Measurements from ENCODE around the gene IL6ST. TPM values are rescaled to one million over a fixed set of nuclear protein-coding genes. Genes with fewer than 3 reads are reported as not detected.

Gene IL6ST
- total RNA-seq, 2 experiments from 2014 or later: 93.4 to 103 TPM

GRCh38 chr5:55900068-55900467, 94.7 kb downstream of the IL6ST start:
- H3K4me1 Mint-ChIP-seq (ENCODE audit: low read depth): peaks cover 24% of the 10 kb centered on the region
- intact Hi-C loops (cut with micrococcal nuclease): no loop called here
- no peaks in the 10 kb centered on the region for H3K36me3 Mint-ChIP-seq (ENCODE audit: low read depth)
- CTCF ChIA-PET: interaction anchor here (0.9 kb wide), 1 partner anchor 22 kb away, joined by 4 read pairs; no protein-coding TSS in a partner anchor
- no peak overlapping the region for H3K27ac Mint-ChIP-seq
- no peaks in the 10 kb centered on the region for H3K9me3 Mint-ChIP-seq
- no peak overlapping the region for H3K4me3 Mint-ChIP-seq
- DNase-seq: no peak
- H3K27me3 Mint-ChIP-seq (ENCODE audit: low read depth): peaks cover 2% of the 10 kb centered on the region

DNA sequence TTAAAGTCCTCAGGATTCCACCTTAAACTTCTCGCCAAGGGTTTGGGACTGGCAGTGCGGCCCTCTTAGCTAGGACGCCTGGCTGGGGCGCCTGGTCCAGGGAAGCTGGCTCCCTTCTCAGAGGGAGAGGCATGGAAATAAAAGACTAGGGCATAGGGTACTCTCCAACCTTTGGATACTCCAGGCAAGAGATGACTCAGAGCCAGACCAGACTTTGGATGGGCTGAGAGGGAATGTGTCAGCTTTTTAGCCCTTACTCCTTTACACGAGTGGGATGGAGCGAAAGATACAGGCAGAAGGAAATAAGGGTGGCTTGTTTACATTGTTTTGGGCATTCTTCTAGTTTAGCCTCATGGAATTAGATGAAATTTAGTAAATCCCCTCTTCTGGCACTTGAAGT, 95.4 kb downstream of the IL6ST start:
- intact Hi-C loops (cut with micrococcal nuclease): no loop called here
- no peak overlapping the region for H3K27ac Mint-ChIP-seq
- no peak overlapping the region for H3K4me3 Mint-ChIP-seq
- DNase-seq: no peak
- CTCF ChIA-PET: interaction anchor here (0.9 kb wide), 1 partner anchor 23 kb away, joined by 4 read pairs; no protein-coding TSS in a partner anchor
- peaks cover 2% of the 10 kb centered on the region for H3K27me3 Mint-ChIP-seq (ENCODE audit: low read depth)
- H3K36me3 Mint-ChIP-seq (ENCODE audit: low read depth): no peaks in the 10 kb centered on the region
- H3K4me1 Mint-ChIP-seq (ENCODE audit: low read depth): peaks cover 25% of the 10 kb centered on the region
- no peaks in the 10 kb centered on the region for H3K9me3 Mint-ChIP-seq

GRCh38 chr5:55897905-55898304, 96.9 kb downstream of the IL6ST start:
- H3K4me1 Mint-ChIP-seq (ENCODE audit: low read depth): peaks cover 15% of the 10 kb centered on the region
- H3K9me3 Mint-ChIP-seq: no peaks in the 10 kb centered on the region
- DNase-seq: no peak
- no peak overlapping the region for H3K27ac Mint-ChIP-seq
- H3K4me3 Mint-ChIP-seq: no peak overlapping the region
- peaks cover 2% of the 10 kb centered on the region for H3K27me3 Mint-ChIP-seq (ENCODE audit: low read depth)
- intact Hi-C loops (cut with micrococcal nuclease): no loop called here
- no peaks in the 10 kb centered on the region for H3K36me3 Mint-ChIP-seq (ENCODE audit: low read depth)
- CTCF ChIA-PET: interaction anchor here (0.8 kb wide), 1 partner anchor 858 kb away, joined by 4 read pairs; no protein-coding TSS in a partner anchor

- H3K27ac Mint-ChIP-seq: no peak overlapping the region
- intact Hi-C loops (cut with micrococcal nuclease): no loop called here
- peaks cover 2% of the 10 kb centered on the region for H3K27me3 Mint-ChIP-seq (ENCODE audit: low read depth)
- H3K9me3 Mint-ChIP-seq: no peaks in the 10 kb centered on the region
- H3K36me3 Mint-ChIP-seq (ENCODE audit: low read depth): no peaks in the 10 kb centered on the region
- no peak overlapping the region for H3K4me3 Mint-ChIP-seq
- DNase-seq: no peak
- CTCF ChIA-PET: interaction anchor here (0.8 kb wide), 1 partner anchor 859 kb away, joined by 4 read pairs; no protein-coding TSS in a partner anchor
- peaks cover 11% of the 10 kb centered on the region for H3K4me1 Mint-ChIP-seq (ENCODE audit: low read depth)
Observed at GRCh38 chr5:55897206-55897894, 97.4 kb downstream of the IL6ST start.

DNA sequence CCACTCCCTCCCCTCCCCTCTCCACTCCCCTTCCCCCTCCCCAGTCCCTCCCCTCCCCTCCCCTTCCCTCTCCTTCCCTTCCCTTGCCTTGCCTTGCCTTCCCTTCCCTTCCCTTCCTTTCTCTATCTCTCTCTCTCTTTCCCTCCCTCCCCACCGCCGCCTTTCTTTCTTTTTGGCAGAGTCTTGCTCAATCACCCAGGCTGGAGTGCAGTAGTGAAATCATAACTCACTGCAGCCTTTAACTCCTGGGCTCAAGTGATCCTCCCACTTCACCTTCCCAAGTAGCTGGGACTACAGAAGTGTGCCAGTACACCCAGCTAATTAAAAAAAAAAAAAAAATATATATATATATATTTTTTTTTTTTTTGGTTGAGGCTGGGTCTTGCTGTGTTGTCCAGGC, 98.1 kb downstream of the IL6ST start:
- Mint-ChIP-seq H3K4me3 (no peak overlapping the region), H3K36me3 (ENCODE audit: low read depth) (no peaks in the 10 kb centered on the region)
- CTCF ChIA-PET: no interaction called here

GRCh38 chr5:55896238-55896637, 98.5 kb downstream of the IL6ST start:
- H3K9me3 Mint-ChIP-seq: peaks cover 1% of the 10 kb centered on the region
- no peak overlapping the region for H3K4me3 Mint-ChIP-seq
- intact Hi-C loops (cut with micrococcal nuclease): no loop called here
- no peak for DNase-seq
- no peak overlapping the region for H3K27ac Mint-ChIP-seq
- H3K27me3 Mint-ChIP-seq (ENCODE audit: low read depth): peaks cover 2% of the 10 kb centered on the region
- CTCF ChIA-PET: no interaction called here
- H3K36me3 Mint-ChIP-seq (ENCODE audit: low read depth): no peaks in the 10 kb centered on the region
- peaks cover 11% of the 10 kb centered on the region for H3K4me1 Mint-ChIP-seq (ENCODE audit: low read depth)

More for the DNA sequence above, 98.1 kb downstream of the IL6ST start:
- Mint-ChIP-seq H3K4me1 (ENCODE audit: low read depth) (peaks cover 11% of the 10 kb centered on the region), H3K27me3 (ENCODE audit: low read depth) (peaks cover 2% of the 10 kb centered on the region), H3K9me3 (no peaks in the 10 kb centered on the region), H3K27ac (no peak overlapping the region)
- intact Hi-C loops (cut with micrococcal nuclease): no loop called here
- DNase-seq: no peak

DNA sequence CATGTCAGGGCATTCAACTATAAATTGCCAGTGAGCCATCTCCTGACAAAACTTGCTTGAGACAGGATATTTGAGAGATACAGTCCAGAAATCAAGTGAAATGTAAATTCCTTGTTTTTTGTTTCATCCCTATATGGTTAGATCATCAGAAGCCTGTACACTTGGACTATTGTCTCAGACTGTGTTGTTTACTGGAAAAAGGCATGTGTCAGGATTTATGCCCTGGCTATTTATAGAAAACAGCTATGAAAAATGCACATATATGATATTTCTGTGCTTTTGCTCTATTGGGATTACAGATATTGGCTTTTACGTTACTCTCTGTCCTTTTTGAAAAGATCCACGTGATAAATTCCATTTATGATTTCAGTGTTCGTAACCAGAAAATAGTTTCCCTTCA, 99.4 kb downstream of the IL6ST start:
- Mint-ChIP-seq H3K4me1 (ENCODE audit: low read depth) (peaks cover 8% of the 10 kb centered on the region), H3K4me3 (no peak overlapping the region), H3K27me3 (ENCODE audit: low read depth) (peaks cover under 1% of the 10 kb centered on the region), H3K36me3 (ENCODE audit: low read depth) (no peaks in the 10 kb centered on the region), H3K9me3 (peaks cover 1% of the 10 kb centered on the region), H3K27ac (no peak overlapping the region)
- CTCF ChIA-PET: interaction anchor here (0.6 kb wide), 1 partner anchor 195 kb away, joined by 3 read pairs; no protein-coding TSS in a partner anchor
- DNase-seq: no peak
- intact Hi-C loops (cut with micrococcal nuclease): no loop called here

GRCh38 chr5:55894135-55894534, 100.6 kb downstream of the IL6ST start:
- H3K27ac Mint-ChIP-seq: no peak overlapping the region
- no peaks in the 10 kb centered on the region for H3K36me3 Mint-ChIP-seq (ENCODE audit: low read depth)
- DNase-seq: no peak
- no peak overlapping the region for H3K4me3 Mint-ChIP-seq
- H3K4me1 Mint-ChIP-seq (ENCODE audit: low read depth): peaks cover 2% of the 10 kb centered on the region
- intact Hi-C loops (cut with micrococcal nuclease): no loop called here
- H3K27me3 Mint-ChIP-seq (ENCODE audit: low read depth): no peaks in the 10 kb centered on the region
- CTCF ChIA-PET: interaction anchor here (0.7 kb wide), 2 partner anchors 68 to 661 kb away, joined by 3 read pairs; no protein-coding TSS in a partner anchor
- peaks cover 1% of the 10 kb centered on the region for H3K9me3 Mint-ChIP-seq

GRCh38 chr5:55892479-55892878, 102.3 kb downstream of the IL6ST start:
- Mint-ChIP-seq H3K9me3 (peaks cover 1% of the 10 kb centered on the region), H3K27me3 (ENCODE audit: low read depth) (no peaks in the 10 kb centered on the region), H3K36me3 (ENCODE audit: low read depth) (no peaks in the 10 kb centered on the region), H3K4me1 (ENCODE audit: low read depth) (peaks cover 8% of the 10 kb centered on the region), H3K4me3 (no peak overlapping the region), H3K27ac (no peak overlapping the region)
- CTCF ChIA-PET: no interaction called here
- DNase-seq: no peak
- intact Hi-C loops (cut with micrococcal nuclease): no loop called here

GRCh38 chr5:55888205-55888604, 106.6 kb downstream of the IL6ST start:
- intact Hi-C loops (cut with micrococcal nuclease): no loop called here
- Mint-ChIP-seq H3K4me1 (ENCODE audit: low read depth) (peaks cover 6% of the 10 kb centered on the region), H3K4me3 (no peak overlapping the region), H3K9me3 (peaks cover 1% of the 10 kb centered on the region), H3K27me3 (ENCODE audit: low read depth) (peaks cover 4% of the 10 kb centered on the region), H3K36me3 (ENCODE audit: low read depth) (no peaks in the 10 kb centered on the region), H3K27ac (no peak overlapping the region)
- CTCF ChIA-PET: interaction anchor here (0.6 kb wide), 1 partner anchor 131 kb away, joined by 3 read pairs; no protein-coding TSS in a partner anchor
- DNase-seq: no peak

GRCh38 chr5:55885359-55885758, 109.4 kb downstream of the IL6ST start:
- intact Hi-C loops (cut with micrococcal nuclease): no loop called here
- no peaks in the 10 kb centered on the region for H3K9me3 Mint-ChIP-seq
- H3K4me1 Mint-ChIP-seq (ENCODE audit: low read depth): peaks cover 6% of the 10 kb centered on the region
- no peak overlapping the region for H3K27ac Mint-ChIP-seq
- H3K4me3 Mint-ChIP-seq: no peak overlapping the region
- CTCF ChIA-PET: interaction anchor here (0.8 kb wide), 2 partner anchors 316 to 703 kb away, joined by 3 to 4 read pairs; no protein-coding TSS in a partner anchor
- peaks cover 4% of the 10 kb centered on the region for H3K27me3 Mint-ChIP-seq (ENCODE audit: low read depth)
- H3K36me3 Mint-ChIP-seq (ENCODE audit: low read depth): no peaks in the 10 kb centered on the region
- DNase-seq: no peak
